HCT116 (cell line): ENCODE data around the gene GALR2. TPM values are rescaled to one million over a fixed set of nuclear protein-coding genes. Genes with fewer than 3 reads are reported as not detected.

ENCODE experiments used
- ATAC-seq: fragments of 200-7000 bp; cut with Tn5 transposase; 2 replicates; pipeline ENCODE4 v1.9.1; 2020; ENCODE audit warnings: mild to moderate bottlenecking, moderate library complexity
- BruUV-seq: library from RNA; stranded (reverse); fragments of 400-500 nt; replicated peaks from 2 replicates; lab custom pipeline; 2021; lab: Mats Ljungman, UMichigan
- CTCF ChIA-PET: fragments of 300-600 bp; sonication (Branson Sonifier 250); formaldehyde crosslinking; loops from one replicate; lab custom pipeline; 2021; ENCODE audit warnings: antibody characterized with exemption; lab: Charles Lee
- POLR2A ChIA-PET: fragments of 300-600, 350-600 bp; sonication (Branson Sonifier 250); formaldehyde crosslinking; loops from one replicate; lab custom pipeline; 2021; ENCODE audit warnings: antibody characterized with exemption; lab: Charles Lee
- RAD21 ChIA-PET, 2 experiments: fragments of 300-600 bp; sonication (Branson Sonifier 250); formaldehyde crosslinking; loops; one replicate each; lab custom pipeline; 2023; ENCODE audit warnings: low total read pairs in 2 of 2; ENCODE audit not compliant: uncharacterized antibody in 2 of 2, unreplicated experiment in 2 of 2, low non-redundant PET in 1 of 2; lab: Charles Lee
- DNase-seq: peaks from one replicate; pipeline ENCODE4 v3.0.0-alpha.2; 2010; ENCODE audit warnings: low read depth, low spot score
- H2AFZ ChIP-seq: fragments of 200-600 bp; shearing (Covaris generic), sonication (generic); 2 replicates; pipeline ENCODE4 v1.6.1; 2017; ENCODE audit warnings: low read depth, mixed run types, mixed read lengths, antibody characterized with exemption, low read length; ENCODE audit not compliant: poor library complexity, severe bottlenecking
- H3K27ac ChIP-seq: 2 replicates; pipeline ENCODE4 v1.5.1; 2012; ENCODE audit warnings: low read depth, low read length
- H3K27me3 ChIP-seq: fragments of 200-600 bp; sonication (generic); 2 replicates; pipeline ENCODE4 v1.6.1; 2016; ENCODE audit warnings: mixed run types, low read length, mixed read lengths; ENCODE audit not compliant: insufficient read depth
- H3K36me3 ChIP-seq, 2 experiments: fragments of 200-500 bp in 1 of 2; fragments of 200-600 bp in 1 of 2; sonication (Bioruptor generic) in 1 of 2; sonication (generic) in 1 of 2; 2 replicates each; pipeline versions ENCODE4 v1.5.1 to v1.6.1; 2014 to 2016; ENCODE audit warnings: low read length in 2 of 2, inconsistent platforms in 1 of 2, mixed read lengths in 1 of 2, mixed run types in 1 of 2; ENCODE audit not compliant: insufficient read depth in 2 of 2, control insufficient read depth in 1 of 2
- H3K4me1 ChIP-seq, 2 experiments: fragments of 200-600 bp in 1 of 2; sonication (generic) in 1 of 2; 2 replicates each; pipeline versions ENCODE4 v1.5.1 to v1.6.1; 2012 to 2017; ENCODE audit warnings: low read length in 2 of 2, inconsistent platforms in 1 of 2, mild to moderate bottlenecking in 1 of 2, mixed read lengths in 1 of 2, mixed run types in 1 of 2, moderate library complexity in 1 of 2; ENCODE audit not compliant: insufficient read depth in 2 of 2, control insufficient read depth in 1 of 2
- H3K4me2 ChIP-seq: fragments of 200-600 bp; sonication (generic); 2 replicates; pipeline ENCODE4 v1.6.1; 2017; ENCODE audit warnings: mixed run types, low read length, mixed read lengths
- H3K4me3 ChIP-seq, 2 experiments: fragments of 200-600 bp in 1 of 2; sonication (generic) in 1 of 2; replicated peaks in 1 of 2; 2 replicates each; pipeline ENCODE4 v1.5.1; 2011 to 2016; ENCODE audit warnings: low read length in 2 of 2, control low read depth in 1 of 2, low read depth in 1 of 2, mild to moderate bottlenecking in 1 of 2, mixed read lengths in 1 of 2, mixed run types in 1 of 2
- H3K79me2 ChIP-seq: fragments of 200-600 bp; sonication (generic); 2 replicates; pipeline ENCODE4 v1.6.1; 2017; ENCODE audit warnings: mild to moderate bottlenecking, mixed run types, low read length, moderate library complexity, mixed read lengths; ENCODE audit not compliant: insufficient read depth
- H3K9ac ChIP-seq: fragments of 200-600 bp; sonication (generic); 2 replicates; pipeline ENCODE4 v1.6.1; 2016; ENCODE audit warnings: low read length, mixed read lengths
- H3K9me2 ChIP-seq: fragments of 200-600 bp; sonication (generic), shearing (Covaris generic); 2 replicates; pipeline ENCODE4 v1.6.1; 2017; ENCODE audit warnings: mixed run types, mild to moderate bottlenecking, moderate library complexity; ENCODE audit not compliant: insufficient read depth
- H3K9me3 ChIP-seq, 2 experiments: fragments of 200-500 bp in 1 of 2; fragments of 200-600 bp in 1 of 2; sonication (Bioruptor generic) in 1 of 2; sonication (generic) in 1 of 2; 2 replicates each; pipeline ENCODE4 v1.6.1; 2014 to 2017; ENCODE audit warnings: low read length in 2 of 2, mixed read lengths in 2 of 2, inconsistent platforms in 1 of 2, low read depth in 1 of 2, mild to moderate bottlenecking in 1 of 2, mixed run types in 1 of 2, moderate library complexity in 1 of 2; ENCODE audit not compliant: control insufficient read depth in 1 of 2, insufficient read depth in 1 of 2
- H4K20me1 ChIP-seq: fragments of 200-600 bp; sonication (generic), shearing (Covaris generic); 2 replicates; pipeline ENCODE4 v1.6.1; 2017; ENCODE audit warnings: mixed run types, mild to moderate bottlenecking, moderate library complexity; ENCODE audit not compliant: insufficient read depth
- intact Hi-C: fragments of 100-400 bp; cut with micrococcal nuclease; formaldehyde crosslinking; loops from 2 replicates; pipeline ENCODE4 v1.10.0; 2022
- total RNA-seq: library from RNA; stranded (reverse); gene quantifications from one replicate; pipeline ENCODE4 v1.2.1, GENCODE V29; 2021; ENCODE audit not compliant: unreplicated experiment
- TF ChIP-seq, protein P1 (sequence below): IDR thresholded peaks from 2 replicates; pipeline ENCODE4 v1.6.1; 2011; ENCODE audit warnings: mild to moderate bottlenecking, low read length, moderate library complexity; ENCODE audit not compliant: insufficient replicate concordance; ENCODE audit errors: extremely low read depth
- TF ChIP-seq, protein P2 (sequence below), 3 experiments: fragments of 200-600 bp in 1 of 3; sonication (generic) in 1 of 3; IDR thresholded peaks in 2 of 3; conservative IDR thresholded peaks in 1 of 3; 2 replicates each; pipeline ENCODE4 v1.5.1; 2012 to 2017; ENCODE audit warnings: low read depth in 2 of 3, low read length in 2 of 3, antibody characterized with exemption in 1 of 3, borderline replicate concordance in 1 of 3, control low read depth in 1 of 3, mild to moderate bottlenecking in 1 of 3, mixed read lengths in 1 of 3, mixed run types in 1 of 3, moderate library complexity in 1 of 3; ENCODE audit not compliant: insufficient read depth in 1 of 3

The GALR2 gene
- total RNA-seq, 1 experiment from 2014 or later: 0.27 TPM

DNA sequence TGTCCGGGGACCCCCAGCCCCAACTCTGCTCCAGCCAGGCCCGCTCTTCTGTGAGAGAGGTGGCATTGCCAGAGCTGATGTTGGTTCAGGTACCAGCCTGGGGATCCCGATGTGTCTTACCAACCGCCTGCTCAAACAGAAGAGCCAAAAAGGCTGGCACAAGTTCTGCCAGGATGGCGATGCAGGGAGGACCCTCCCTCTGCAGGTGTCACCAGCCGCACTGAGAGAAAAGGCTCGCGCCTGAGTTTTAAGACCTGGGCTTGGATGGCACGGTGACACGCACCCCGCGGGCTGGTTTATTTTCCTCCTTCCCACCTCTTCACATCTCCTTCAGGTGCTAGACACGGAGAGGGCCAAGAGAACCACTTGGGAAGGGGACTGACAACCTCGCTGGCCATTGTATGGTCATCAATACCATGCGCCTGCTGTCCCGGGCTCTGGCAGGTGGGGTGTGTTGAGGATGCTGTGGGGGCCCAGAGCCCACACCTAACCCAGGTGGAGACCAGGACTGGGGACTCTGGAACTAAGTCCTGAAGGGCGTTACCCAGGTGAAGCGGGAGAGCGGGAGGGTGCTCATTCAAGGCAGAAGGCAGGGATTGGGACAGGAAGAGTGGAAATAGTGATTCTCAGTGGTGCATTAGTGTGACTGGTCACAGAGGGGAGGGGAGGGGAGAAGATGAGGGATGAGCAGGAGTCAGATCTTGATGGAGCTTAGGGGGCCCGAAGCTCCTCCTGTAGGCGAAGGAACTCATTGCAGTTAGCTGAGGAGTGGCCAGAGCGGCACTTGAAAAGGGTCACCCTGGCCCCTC lies 50.2 kb downstream of the GALR2 start:
- TF ChIP-seq, protein P1, sequence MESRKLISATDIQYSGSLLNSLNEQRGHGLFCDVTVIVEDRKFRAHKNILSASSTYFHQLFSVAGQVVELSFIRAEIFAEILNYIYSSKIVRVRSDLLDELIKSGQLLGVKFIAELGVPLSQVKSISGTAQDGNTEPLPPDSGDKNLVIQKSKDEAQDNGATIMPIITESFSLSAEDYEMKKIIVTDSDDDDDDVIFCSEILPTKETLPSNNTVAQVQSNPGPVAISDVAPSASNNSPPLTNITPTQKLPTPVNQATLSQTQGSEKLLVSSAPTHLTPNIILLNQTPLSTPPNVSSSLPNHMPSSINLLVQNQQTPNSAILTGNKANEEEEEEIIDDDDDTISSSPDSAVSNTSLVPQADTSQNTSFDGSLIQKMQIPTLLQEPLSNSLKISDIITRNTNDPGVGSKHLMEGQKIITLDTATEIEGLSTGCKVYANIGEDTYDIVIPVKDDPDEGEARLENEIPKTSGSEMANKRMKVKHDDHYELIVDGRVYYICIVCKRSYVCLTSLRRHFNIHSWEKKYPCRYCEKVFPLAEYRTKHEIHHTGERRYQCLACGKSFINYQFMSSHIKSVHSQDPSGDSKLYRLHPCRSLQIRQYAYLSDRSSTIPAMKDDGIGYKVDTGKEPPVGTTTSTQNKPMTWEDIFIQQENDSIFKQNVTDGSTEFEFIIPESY: no peak
- TF ChIP-seq, protein P2, sequence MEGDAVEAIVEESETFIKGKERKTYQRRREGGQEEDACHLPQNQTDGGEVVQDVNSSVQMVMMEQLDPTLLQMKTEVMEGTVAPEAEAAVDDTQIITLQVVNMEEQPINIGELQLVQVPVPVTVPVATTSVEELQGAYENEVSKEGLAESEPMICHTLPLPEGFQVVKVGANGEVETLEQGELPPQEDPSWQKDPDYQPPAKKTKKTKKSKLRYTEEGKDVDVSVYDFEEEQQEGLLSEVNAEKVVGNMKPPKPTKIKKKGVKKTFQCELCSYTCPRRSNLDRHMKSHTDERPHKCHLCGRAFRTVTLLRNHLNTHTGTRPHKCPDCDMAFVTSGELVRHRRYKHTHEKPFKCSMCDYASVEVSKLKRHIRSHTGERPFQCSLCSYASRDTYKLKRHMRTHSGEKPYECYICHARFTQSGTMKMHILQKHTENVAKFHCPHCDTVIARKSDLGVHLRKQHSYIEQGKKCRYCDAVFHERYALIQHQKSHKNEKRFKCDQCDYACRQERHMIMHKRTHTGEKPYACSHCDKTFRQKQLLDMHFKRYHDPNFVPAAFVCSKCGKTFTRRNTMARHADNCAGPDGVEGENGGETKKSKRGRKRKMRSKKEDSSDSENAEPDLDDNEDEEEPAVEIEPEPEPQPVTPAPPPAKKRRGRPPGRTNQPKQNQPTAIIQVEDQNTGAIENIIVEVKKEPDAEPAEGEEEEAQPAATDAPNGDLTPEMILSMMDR (IDR thresholded peaks at IDR 0.05 in 2 of 3, conservative IDR thresholded peaks at IDR 0.05 in 1 of 3; ENCODE audit: borderline replicate concordance in 1 of 3, insufficient read depth in 1 of 3, low read depth in 2 of 3, low read length in 2 of 3): peak in 2 of 3 experiments; percentile 50 to 62; a peak in 4 of 6 replicates
- TF ChIP-seq, all 23 proteins: peak for 1
- H3K79me2 ChIP-seq: no peaks in the 10 kb centered on the region
- ChIA-PET POLR2A (interaction anchor here (1.1 kb wide), 1 partner anchor 8 kb away, joined by 3 read pairs; no protein-coding TSS in a partner anchor), RAD21 (interaction anchor here (0.9 to 2.0 kb wide), 4 partner anchors 54 to 155 kb away, joined by 3 to 8 read pairs (median 3); no protein-coding TSS in a partner anchor), CTCF (interaction anchor here (0.6 to 10.0 kb wide), 10 partner anchors 8 to 155 kb away, joined by 3 to 132 read pairs (median 4); partner anchors contain the start of genes CDK3 and FOXJ1)
- no peaks in the 10 kb centered on the region for H3K9me3 ChIP-seq
- no peak overlapping the region for H2AFZ ChIP-seq
- no peaks in the 10 kb centered on the region for H4K20me1 ChIP-seq
- peaks cover 3 to 15% of the 10 kb centered on the region in 2 experiments; a peak in 3 of 4 replicates for H3K4me1 ChIP-seq
- BruUV-seq: no TSS peak
- no peaks in the 10 kb centered on the region for H3K9me2 ChIP-seq
- ATAC-seq (peak; percentile 49), DNase-seq (no peak)
- no peak overlapping the region for H3K27ac ChIP-seq
- H3K4me3 ChIP-seq: no peak overlapping the region
- intact Hi-C loops: no loop called here
- no peaks in the 10 kb centered on the region for H3K27me3 ChIP-seq
- H3K36me3 ChIP-seq: no peaks in the 10 kb centered on the region
- H3K9ac ChIP-seq: no peak overlapping the region
- no peak overlapping the region for H3K4me2 ChIP-seq
